ENCODE results near the gene THAP5. TPM values are rescaled to one million over a fixed set of nuclear protein-coding genes. Genes with fewer than 3 reads are reported as not detected.

The THAP5 gene
- total and polyA plus RNA-seq, 4 donors = 8.5 to 41.3 (median 17.1) TPM

DNA sequence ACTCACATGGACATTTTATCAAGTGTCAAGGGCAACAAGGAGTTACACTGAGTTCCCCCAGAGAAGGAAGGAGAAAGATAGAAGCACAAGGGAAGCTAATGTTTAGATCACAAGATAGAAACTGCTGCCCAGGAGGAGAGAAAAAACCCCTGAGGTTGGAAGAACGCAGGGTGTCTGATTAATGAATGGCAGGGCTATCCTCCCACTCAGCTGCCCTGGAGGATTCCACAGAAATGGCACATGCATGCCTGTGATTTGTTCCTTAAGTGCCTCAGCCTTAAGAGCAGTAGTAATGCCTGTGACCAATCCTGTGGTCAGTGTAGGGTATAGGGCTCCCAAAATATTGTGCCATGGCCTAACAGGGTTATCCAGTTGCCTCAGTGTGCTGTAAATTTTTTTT, 20.4 kb upstream of the THAP5 start:
- 66 to 80% methylated on average over 1 of the region's 1 CpG for WGBS, 2 donors
- no peak for ATAC-seq (ENCODE audit: insufficient read depth, low FRiP score)
- Histone ChIP-seq H3K4me3 (no peak overlapping the region), H3K36me3 (ENCODE audit: control insufficient read depth in 4 of 4, insufficient read depth in 4 of 4, low read length in 4 of 4) (no peaks in the 10 kb centered on the region), H3K9me3 (ENCODE audit: control insufficient read depth in 4 of 4, insufficient read depth in 3 of 4, low read length in 3 of 4) (no peaks in the 10 kb centered on the region), H3K4me1 (ENCODE audit: control insufficient read depth in 5 of 5, insufficient read depth in 5 of 5, low read length in 5 of 5) (peaks cover 0 to 3% (median 0%) of the 10 kb centered on the region in 5 donors), H3K9ac (ENCODE audit: insufficient read depth in 1 of 2, low read length in 2 of 2) (no peak overlapping the region), H3K27me3 (ENCODE audit: control insufficient read depth in 3 of 3, insufficient read depth in 3 of 3, low read length in 2 of 3) (no peaks in the 10 kb centered on the region), H3K27ac (ENCODE audit: low read depth in 1 of 2, low read length in 1 of 2) (no peak overlapping the region)
- DNase-seq = no peak
- no peak for TF ChIP-seq CTCF (IDR thresholded peaks at IDR 0.05; ENCODE audit: control extremely low read depth, extremely low read depth)

GRCh38 chr7:108589199-108589598, 19.7 kb upstream of the THAP5 start:
- H3K27ac ChIP-seq (ENCODE audit: low read depth in 1 of 2, low read length in 1 of 2) = no peak overlapping the region
- ATAC-seq (ENCODE audit: insufficient read depth, low FRiP score) = no peak

GRCh38 chr7:108586274-108586710, 16.8 kb upstream of the THAP5 start:
- DNase-seq = no peak
- Histone ChIP-seq H3K27me3 (ENCODE audit: control insufficient read depth in 3 of 3, insufficient read depth in 3 of 3, low read length in 2 of 3) (no peaks in the 10 kb centered on the region), H3K4me1 (ENCODE audit: control insufficient read depth in 5 of 5, insufficient read depth in 5 of 5, low read length in 5 of 5) (no peaks in the 10 kb centered on the region), H3K9ac (ENCODE audit: insufficient read depth in 1 of 2, low read length in 2 of 2) (no peak overlapping the region), H3K27ac (ENCODE audit: low read depth in 1 of 2, low read length in 1 of 2) (no peak overlapping the region), H3K9me3 (ENCODE audit: control insufficient read depth in 4 of 4, insufficient read depth in 3 of 4, low read length in 3 of 4) (no peaks in the 10 kb centered on the region), H3K36me3 (ENCODE audit: control insufficient read depth in 4 of 4, insufficient read depth in 4 of 4, low read length in 4 of 4) (no peaks in the 10 kb centered on the region), H3K4me3 (no peak overlapping the region)
- WGBS, 2 donors = 57 to 66% methylated on average over 2 of the region's 3 CpGs
- no peak for TF ChIP-seq CTCF (IDR thresholded peaks at IDR 0.05; ENCODE audit: control extremely low read depth, extremely low read depth)
- no peak for ATAC-seq (ENCODE audit: insufficient read depth, low FRiP score)

More at GRCh38 chr7:108589199-108589598, 19.7 kb upstream of the THAP5 start:
- H3K9ac ChIP-seq (ENCODE audit: insufficient read depth in 1 of 2, low read length in 2 of 2) = no peak overlapping the region
- H3K4me1 ChIP-seq (ENCODE audit: control insufficient read depth in 5 of 5, insufficient read depth in 5 of 5, low read length in 5 of 5) = peaks cover 0 to 3% (median 0%) of the 10 kb centered on the region in 5 donors
- no peaks in the 10 kb centered on the region for H3K27me3 ChIP-seq (ENCODE audit: control insufficient read depth in 3 of 3, insufficient read depth in 3 of 3, low read length in 2 of 3)
- TF ChIP-seq CTCF (IDR thresholded peaks at IDR 0.05; ENCODE audit: control extremely low read depth, extremely low read depth) = no peak
- no peak for DNase-seq
- no peaks in the 10 kb centered on the region for H3K36me3 ChIP-seq (ENCODE audit: control insufficient read depth in 4 of 4, insufficient read depth in 4 of 4, low read length in 4 of 4)
- H3K4me3 ChIP-seq = no peak overlapping the region
- no peaks in the 10 kb centered on the region for H3K9me3 ChIP-seq (ENCODE audit: control insufficient read depth in 4 of 4, insufficient read depth in 3 of 4, low read length in 3 of 4)

GRCh38 chr7:108585843-108586242, 16.3 kb upstream of the THAP5 start:
- whole genome bisulfite sequencing, 2 donors = 84 to 92% methylated on average over 2 of the region's 2 CpGs
- Histone ChIP-seq H3K36me3 (ENCODE audit: control insufficient read depth in 4 of 4, insufficient read depth in 4 of 4, low read length in 4 of 4) (no peaks in the 10 kb centered on the region), H3K4me1 (ENCODE audit: control insufficient read depth in 5 of 5, insufficient read depth in 5 of 5, low read length in 5 of 5) (no peaks in the 10 kb centered on the region), H3K4me3 (no peak overlapping the region), H3K27ac (ENCODE audit: low read depth in 1 of 2, low read length in 1 of 2) (no peak overlapping the region), H3K9me3 (ENCODE audit: control insufficient read depth in 4 of 4, insufficient read depth in 3 of 4, low read length in 3 of 4) (no peaks in the 10 kb centered on the region), H3K9ac (ENCODE audit: insufficient read depth in 1 of 2, low read length in 2 of 2) (no peak overlapping the region), H3K27me3 (ENCODE audit: control insufficient read depth in 3 of 3, insufficient read depth in 3 of 3, low read length in 2 of 3) (no peaks in the 10 kb centered on the region)
- TF ChIP-seq CTCF (IDR thresholded peaks at IDR 0.05; ENCODE audit: control extremely low read depth, extremely low read depth) = no peak
- ATAC-seq (ENCODE audit: insufficient read depth, low FRiP score) (no peak), DNase-seq (no peak)
